ENCODE measurements around the gene FBXL16. TPM values are rescaled to one million over a fixed set of nuclear protein-coding genes. Genes with fewer than 3 reads are reported as not detected.

The FBXL16 gene
- total RNA-seq, 6 donors from 2014 or later, result 1.0 to 8.1 (median 4.1) TPM

DNA sequence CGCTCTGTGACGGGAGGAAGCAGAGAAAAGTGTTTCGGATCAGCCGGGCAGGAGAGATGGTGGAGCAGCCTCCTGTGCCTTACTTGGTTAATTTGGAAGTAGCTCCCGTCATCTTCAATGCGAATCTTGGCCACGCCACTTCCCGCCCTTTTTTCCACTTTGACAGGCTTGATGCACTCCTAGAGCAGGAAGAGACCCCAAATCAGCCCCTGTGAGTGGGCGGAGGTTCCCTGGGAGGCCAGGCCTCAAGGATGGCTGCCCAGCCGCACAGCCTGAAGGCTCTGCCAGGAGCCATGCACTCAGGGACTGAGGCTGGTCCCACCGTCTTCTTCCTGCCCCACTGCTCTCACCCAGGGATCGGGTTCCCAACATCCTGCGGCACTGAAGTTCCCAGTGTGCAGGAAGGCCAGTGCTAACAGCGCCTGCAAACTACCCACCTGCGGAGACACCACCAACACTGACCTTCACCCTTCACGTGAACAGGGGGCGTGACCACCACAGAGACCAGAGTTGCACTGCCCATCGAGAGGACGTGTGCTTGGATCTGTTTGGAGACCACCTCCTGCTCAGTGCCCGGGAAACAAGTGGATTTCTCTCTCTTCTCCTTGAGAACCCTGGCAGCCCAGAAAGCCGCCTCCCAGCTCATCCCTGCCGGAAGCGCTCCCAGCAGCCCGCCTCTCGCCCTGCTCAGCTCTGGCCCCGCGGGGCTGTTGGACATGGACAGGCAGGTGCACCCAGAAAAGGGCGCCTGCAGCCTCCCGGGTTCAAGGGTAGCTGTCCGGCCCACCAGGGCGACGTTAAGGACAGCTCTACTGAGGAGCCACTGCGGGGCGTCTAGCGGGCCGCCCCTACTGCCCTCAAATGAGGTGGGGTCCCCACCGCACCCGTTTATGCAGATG is 34.2 kb upstream of the FBXL16 start:
- no peak for ATAC-seq (ENCODE audit: low FRiP score in 2 of 2)
- Histone ChIP-seq H3K4me3 (peak overlapping the region; percentile 72 to 99 (median 88)), H3K27ac (peak overlapping the region in 2 of 4 donors; percentile 8 to 82), H3K9me3 (no peaks in the 10 kb centered on the region), H3K27me3 (no peaks in the 10 kb centered on the region), H3K36me3 (peaks cover 0 to 37% (median 24%) of the 10 kb centered on the region in 4 donors), H3K4me1 (peaks cover 13 to 17% (median 13%) of the 10 kb centered on the region in 4 donors)
- 51 to 78% methylated on average over 20 to 37 of the region's 38 CpGs for WGBS, 2 donors
- TF ChIP-seq EP300 (IDR thresholded peaks at IDR 0.05) (no peak), POLR2A (IDR thresholded peaks at IDR 0.05) (no peak), POLR2AphosphoS5 (IDR thresholded peaks at IDR 0.05) (no peak)
- TF ChIP-seq, protein P1, sequence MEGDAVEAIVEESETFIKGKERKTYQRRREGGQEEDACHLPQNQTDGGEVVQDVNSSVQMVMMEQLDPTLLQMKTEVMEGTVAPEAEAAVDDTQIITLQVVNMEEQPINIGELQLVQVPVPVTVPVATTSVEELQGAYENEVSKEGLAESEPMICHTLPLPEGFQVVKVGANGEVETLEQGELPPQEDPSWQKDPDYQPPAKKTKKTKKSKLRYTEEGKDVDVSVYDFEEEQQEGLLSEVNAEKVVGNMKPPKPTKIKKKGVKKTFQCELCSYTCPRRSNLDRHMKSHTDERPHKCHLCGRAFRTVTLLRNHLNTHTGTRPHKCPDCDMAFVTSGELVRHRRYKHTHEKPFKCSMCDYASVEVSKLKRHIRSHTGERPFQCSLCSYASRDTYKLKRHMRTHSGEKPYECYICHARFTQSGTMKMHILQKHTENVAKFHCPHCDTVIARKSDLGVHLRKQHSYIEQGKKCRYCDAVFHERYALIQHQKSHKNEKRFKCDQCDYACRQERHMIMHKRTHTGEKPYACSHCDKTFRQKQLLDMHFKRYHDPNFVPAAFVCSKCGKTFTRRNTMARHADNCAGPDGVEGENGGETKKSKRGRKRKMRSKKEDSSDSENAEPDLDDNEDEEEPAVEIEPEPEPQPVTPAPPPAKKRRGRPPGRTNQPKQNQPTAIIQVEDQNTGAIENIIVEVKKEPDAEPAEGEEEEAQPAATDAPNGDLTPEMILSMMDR (IDR thresholded peaks at IDR 0.05), result no peak
- DNase-seq, result peak in 1 of 2 donors; percentile 1

DNA sequence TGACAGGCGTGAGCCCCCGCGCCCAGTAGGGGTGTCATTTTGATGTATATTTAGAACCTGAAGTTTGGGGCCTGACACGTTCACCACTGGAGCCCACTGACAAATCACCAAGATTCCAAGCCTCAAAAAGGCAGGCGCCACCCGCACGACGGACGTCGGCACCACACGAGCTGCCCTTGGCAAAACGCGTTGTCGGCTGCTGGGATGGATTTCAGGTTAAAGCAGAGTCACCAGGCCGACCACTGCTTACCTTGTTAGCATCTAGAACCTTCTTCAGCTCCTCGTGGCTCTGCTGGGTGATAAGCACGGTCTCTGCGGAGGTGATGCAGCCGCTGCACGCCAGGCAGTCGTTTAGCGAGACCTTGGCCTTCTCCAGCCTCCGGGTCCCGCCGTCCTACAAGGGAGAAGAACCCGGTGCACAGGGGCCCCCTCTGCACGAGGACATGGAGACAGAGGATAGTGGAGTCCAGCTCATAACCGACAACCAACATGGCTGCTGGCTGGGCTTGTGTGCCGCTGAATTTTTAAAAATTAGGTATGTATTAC is 31.4 kb upstream of the FBXL16 start:
- H3K36me3 ChIP-seq, result peaks cover 2 to 64% (median 42%) of the 10 kb centered on the region in 4 donors
- no peaks in the 10 kb centered on the region for H3K9me3 ChIP-seq
- H3K27me3 ChIP-seq, result no peaks in the 10 kb centered on the region
- DNase-seq (peak in 1 of 2 donors; percentile 67), ATAC-seq (ENCODE audit: low FRiP score in 2 of 2) (no peak)
- H3K4me1 ChIP-seq, result peaks cover 13 to 17% (median 13%) of the 10 kb centered on the region in 4 donors
- no peak for TF ChIP-seq POLR2A (IDR thresholded peaks at IDR 0.05)
- no peak for TF ChIP-seq EP300 (IDR thresholded peaks at IDR 0.05)
- TF ChIP-seq, protein P1 (IDR thresholded peaks at IDR 0.05), result no peak
- no peak for TF ChIP-seq POLR2AphosphoS5 (IDR thresholded peaks at IDR 0.05)
- H3K4me3 ChIP-seq, result no peak overlapping the region
- no peak overlapping the region for H3K27ac ChIP-seq
- WGBS, 2 donors, result 95 to 97% methylated on average over 27 to 29 of the region's 29 CpGs

DNA sequence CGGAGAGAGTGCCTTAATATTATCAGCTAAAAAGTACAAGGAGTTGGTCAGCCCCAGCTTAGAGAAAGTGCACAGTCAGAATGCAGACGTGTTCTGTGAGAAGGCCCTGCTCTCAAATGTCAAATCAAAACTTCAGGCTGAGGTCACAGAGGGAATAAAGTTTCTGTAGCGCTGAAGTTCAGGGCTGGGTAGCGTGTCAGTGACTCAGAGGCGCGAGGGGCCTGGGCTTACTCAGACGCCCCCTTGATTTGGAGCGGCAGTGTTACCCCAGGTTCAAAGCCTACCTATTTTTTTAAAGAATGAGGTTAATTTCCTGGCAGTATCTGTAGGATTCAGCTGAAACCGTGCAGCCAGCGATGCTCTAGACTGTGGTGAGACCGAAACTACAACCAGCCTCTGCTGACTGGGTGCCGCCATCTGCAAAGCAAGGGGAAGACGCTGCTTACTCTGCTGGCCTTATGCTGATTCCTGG is 30.4 kb upstream of the FBXL16 start:
- Histone ChIP-seq H3K27me3 (no peaks in the 10 kb centered on the region), H3K4me3 (no peak overlapping the region), H3K36me3 (peaks cover 2 to 72% (median 43%) of the 10 kb centered on the region in 4 donors), H3K9me3 (no peaks in the 10 kb centered on the region), H3K27ac (no peak overlapping the region), H3K4me1 (peaks cover 8 to 11% (median 10%) of the 10 kb centered on the region in 4 donors)
- DNase-seq (no peak), ATAC-seq (ENCODE audit: low FRiP score in 2 of 2) (no peak)
- 86 to 89% methylated on average over 13 of the region's 13 CpGs for WGBS, 2 donors
- TF ChIP-seq POLR2A (IDR thresholded peaks at IDR 0.05) (no peak), POLR2AphosphoS5 (IDR thresholded peaks at IDR 0.05) (no peak), EP300 (IDR thresholded peaks at IDR 0.05) (no peak)
- TF ChIP-seq, protein P1 (IDR thresholded peaks at IDR 0.05), result no peak

DNA sequence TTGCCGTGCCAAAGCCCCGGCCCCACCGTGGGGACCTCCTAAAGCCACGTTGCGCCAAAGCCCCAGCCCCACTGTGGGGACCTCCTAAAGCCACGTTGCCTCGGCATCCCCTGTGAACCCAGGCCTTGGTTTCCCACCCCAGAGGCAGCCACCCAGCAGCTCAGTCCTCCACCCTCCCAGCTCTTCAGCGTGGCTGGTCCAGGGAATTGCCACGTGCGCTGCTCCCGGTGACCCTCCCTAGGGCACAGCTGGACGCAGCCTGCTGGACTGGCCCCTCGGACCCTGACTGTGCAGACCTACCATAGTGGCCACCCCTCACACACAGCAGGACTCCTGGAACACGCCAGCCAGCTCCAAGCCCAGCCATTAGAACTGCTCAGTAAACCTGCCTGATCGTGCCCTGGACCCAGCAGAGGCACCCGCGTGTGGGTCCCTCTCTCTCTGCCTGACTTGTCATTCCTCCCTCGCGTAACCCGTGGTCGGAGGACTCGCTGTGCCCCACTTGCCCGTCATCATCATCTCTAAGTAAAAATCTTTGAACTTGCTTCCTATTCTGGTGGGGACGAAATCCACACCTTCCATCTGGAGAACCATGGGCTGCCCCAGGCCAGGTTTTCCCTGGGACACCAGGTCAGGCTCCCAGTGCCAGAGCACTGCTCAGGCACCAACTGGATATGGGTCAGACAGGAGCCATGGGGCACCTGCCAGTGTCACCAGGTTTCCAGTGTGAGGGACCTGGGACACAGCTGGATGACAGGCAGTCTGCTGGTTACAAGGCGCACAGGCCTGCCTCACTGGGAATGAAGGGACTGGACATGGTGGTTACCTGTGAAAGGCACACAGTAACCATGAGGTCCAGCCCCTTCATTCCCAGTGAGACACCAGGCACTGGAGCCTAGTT is 29.6 kb upstream of the FBXL16 start:
- no peak for ATAC-seq (ENCODE audit: low FRiP score in 2 of 2)
- no peak overlapping the region for H3K4me3 ChIP-seq
- no peak overlapping the region for H3K27ac ChIP-seq
- peak in 1 of 2 donors; percentile 71 for DNase-seq
- 96 to 97% methylated on average over 16 to 24 of the region's 25 CpGs for WGBS, 2 donors
- peaks cover 2 to 78% (median 45%) of the 10 kb centered on the region in 4 donors for H3K36me3 ChIP-seq
- no peaks in the 10 kb centered on the region for H3K27me3 ChIP-seq
- no peaks in the 10 kb centered on the region for H3K9me3 ChIP-seq
- H3K4me1 ChIP-seq, result peaks cover 6 to 8% (median 8%) of the 10 kb centered on the region in 4 donors
- TF ChIP-seq EP300 (IDR thresholded peaks at IDR 0.05), result no peak
- no peak for TF ChIP-seq POLR2A (IDR thresholded peaks at IDR 0.05)
- no peak for TF ChIP-seq POLR2AphosphoS5 (IDR thresholded peaks at IDR 0.05)
- TF ChIP-seq, protein P1 (IDR thresholded peaks at IDR 0.05), result no peak

Measured in upper lobe of left lung (tissue), 6 donors.